ENCODE measurements around the gene CCDC57.

DNA sequence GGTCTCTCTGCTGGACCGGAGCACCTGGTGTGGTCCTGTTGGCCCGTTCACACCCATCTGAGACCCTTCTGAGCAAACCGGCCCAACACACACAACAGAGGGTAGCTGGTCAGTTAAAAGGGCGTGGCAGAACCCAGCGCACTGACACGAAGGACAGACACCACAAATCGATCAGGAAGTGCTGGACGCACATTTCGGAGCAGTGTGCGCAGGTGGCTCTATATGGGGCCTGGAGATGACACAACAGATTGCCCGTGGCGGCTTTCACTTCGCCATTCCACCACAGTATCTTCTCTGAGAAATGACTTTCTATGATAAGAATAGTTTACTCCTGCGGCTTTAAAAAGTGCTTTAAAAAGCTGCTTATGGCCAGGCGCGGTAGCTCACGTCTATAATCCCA is 12.5 kb downstream of the CCDC57 start:
- TF ChIP-seq, protein P1, sequence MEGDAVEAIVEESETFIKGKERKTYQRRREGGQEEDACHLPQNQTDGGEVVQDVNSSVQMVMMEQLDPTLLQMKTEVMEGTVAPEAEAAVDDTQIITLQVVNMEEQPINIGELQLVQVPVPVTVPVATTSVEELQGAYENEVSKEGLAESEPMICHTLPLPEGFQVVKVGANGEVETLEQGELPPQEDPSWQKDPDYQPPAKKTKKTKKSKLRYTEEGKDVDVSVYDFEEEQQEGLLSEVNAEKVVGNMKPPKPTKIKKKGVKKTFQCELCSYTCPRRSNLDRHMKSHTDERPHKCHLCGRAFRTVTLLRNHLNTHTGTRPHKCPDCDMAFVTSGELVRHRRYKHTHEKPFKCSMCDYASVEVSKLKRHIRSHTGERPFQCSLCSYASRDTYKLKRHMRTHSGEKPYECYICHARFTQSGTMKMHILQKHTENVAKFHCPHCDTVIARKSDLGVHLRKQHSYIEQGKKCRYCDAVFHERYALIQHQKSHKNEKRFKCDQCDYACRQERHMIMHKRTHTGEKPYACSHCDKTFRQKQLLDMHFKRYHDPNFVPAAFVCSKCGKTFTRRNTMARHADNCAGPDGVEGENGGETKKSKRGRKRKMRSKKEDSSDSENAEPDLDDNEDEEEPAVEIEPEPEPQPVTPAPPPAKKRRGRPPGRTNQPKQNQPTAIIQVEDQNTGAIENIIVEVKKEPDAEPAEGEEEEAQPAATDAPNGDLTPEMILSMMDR (IDR thresholded peaks at IDR 0.05) = no peak
- TF ChIP-seq POLR2AphosphoS5 (IDR thresholded peaks at IDR 0.05) (no peak), POLR2A (IDR thresholded peaks at IDR 0.05) (no peak), EP300 (IDR thresholded peaks at IDR 0.05; ENCODE audit: low read depth) (no peak)

Measured in transverse colon (tissue), 4 donors.